Measurements from ENCODE around the gene SNAP91. TPM values are rescaled to one million over a fixed set of nuclear protein-coding genes. Genes with fewer than 3 reads are reported as not detected.
"Not testable (repeated sequence)": the region's sequence is repeated elsewhere in the genome, so short reads cannot be mapped to it uniquely, and the experiment has no call there.

Gene SNAP91
- polyA plus RNA-seq, 3 donors from 2014 or later: not detected

GRCh38 chr6:83556871-83557270, 152.0 kb downstream of the SNAP91 start:
- no peak overlapping the region for H3K27ac Mint-ChIP-seq
- H3K9me3 Mint-ChIP-seq: peaks cover 0 to 4% (median 0%) of the 10 kb centered on the region in 6 donors
- H3K4me1 Mint-ChIP-seq: no peaks in the 10 kb centered on the region
- no peak overlapping the region for H3K4me3 Mint-ChIP-seq
- no peaks in the 10 kb centered on the region for H3K36me3 Mint-ChIP-seq
- H3K27me3 Mint-ChIP-seq (ENCODE audit: low read depth in 3 of 3): peaks cover 0 to 6% (median 1%) of the 10 kb centered on the region in 3 donors
- DNase-seq: no peak

GRCh38 chr6:83551748-83552147, 157.2 kb downstream of the SNAP91 start:
- DNase-seq; H3K4me3 Mint-ChIP-seq; H3K27ac Mint-ChIP-seq; H3K36me3 Mint-ChIP-seq; H3K4me1 Mint-ChIP-seq; H3K27me3 Mint-ChIP-seq (ENCODE audit: low read depth in 3 of 3): not testable (repeated sequence)
- H3K9me3 Mint-ChIP-seq: peaks cover 0 to 13% (median 0%) of the 10 kb centered on the region in 6 donors

GRCh38 chr6:83550482-83550881, 158.4 kb downstream of the SNAP91 start:
- not testable (repeated sequence) for H3K27me3 Mint-ChIP-seq (ENCODE audit: low read depth in 3 of 3); H3K4me3 Mint-ChIP-seq; DNase-seq; H3K36me3 Mint-ChIP-seq; H3K27ac Mint-ChIP-seq
- Mint-ChIP-seq H3K4me1 (peaks cover 16% of the 10 kb centered on the region in 2 donors), H3K9me3 (peaks cover 0 to 13% (median 0%) of the 10 kb centered on the region in 6 donors)

- DNase-seq: peak in 1 of 3 donors; percentile 4
- H3K4me3 Mint-ChIP-seq: peak overlapping the region in 3 of 5 donors; percentile 2 to 34 (median 30)
Measured at GRCh38 chr6:83546636-83547035, 162.3 kb downstream of the SNAP91 start.

GRCh38 chr6:83539678-83540077, 169.2 kb downstream of the SNAP91 start:
- no peaks in the 10 kb centered on the region for H3K9me3 Mint-ChIP-seq
- no peaks in the 10 kb centered on the region for H3K4me1 Mint-ChIP-seq
- H3K4me3 Mint-ChIP-seq: no peak overlapping the region
- DNase-seq: no peak
- no peak overlapping the region for H3K27ac Mint-ChIP-seq
- H3K27me3 Mint-ChIP-seq (ENCODE audit: low read depth in 3 of 3): peaks cover under 1 to 11% (median 7%) of the 10 kb centered on the region in 3 donors
- H3K36me3 Mint-ChIP-seq: no peaks in the 10 kb centered on the region

More at GRCh38 chr6:83546636-83547035, 162.3 kb downstream of the SNAP91 start:
- no peaks in the 10 kb centered on the region for H3K36me3 Mint-ChIP-seq
- peaks cover 16% of the 10 kb centered on the region in 2 donors for H3K4me1 Mint-ChIP-seq
- H3K27me3 Mint-ChIP-seq (ENCODE audit: low read depth in 3 of 3): peaks cover 3 to 14% (median 3%) of the 10 kb centered on the region in 3 donors
- H3K9me3 Mint-ChIP-seq: peaks cover 0 to 13% (median 0%) of the 10 kb centered on the region in 6 donors
- H3K27ac Mint-ChIP-seq: no peak overlapping the region

GRCh38 chr6:83536647-83537589, 172.0 kb downstream of the SNAP91 start:
- no peak for DNase-seq
- Mint-ChIP-seq H3K4me3 (no peak overlapping the region), H3K4me1 (no peaks in the 10 kb centered on the region), H3K36me3 (no peaks in the 10 kb centered on the region), H3K27me3 (ENCODE audit: low read depth in 3 of 3) (peaks cover 3 to 7% (median 5%) of the 10 kb centered on the region in 3 donors), H3K9me3 (peaks cover 0 to 2% (median 0%) of the 10 kb centered on the region in 6 donors), H3K27ac (no peak overlapping the region)

- H3K4me1 Mint-ChIP-seq: no peaks in the 10 kb centered on the region
- DNase-seq: peak; percentile 22 to 30 (median 30)
- H3K27ac Mint-ChIP-seq: no peak overlapping the region
- peaks cover 0 to 2% (median 0%) of the 10 kb centered on the region in 6 donors for H3K9me3 Mint-ChIP-seq
- no peaks in the 10 kb centered on the region for H3K36me3 Mint-ChIP-seq
- H3K27me3 Mint-ChIP-seq (ENCODE audit: low read depth in 3 of 3): peaks cover 3 to 6% (median 4%) of the 10 kb centered on the region in 3 donors
- no peak overlapping the region for H3K4me3 Mint-ChIP-seq
Measured at GRCh38 chr6:83536034-83536646, 172.8 kb downstream of the SNAP91 start.

- Mint-ChIP-seq H3K27me3 (ENCODE audit: low read depth in 3 of 3) (peaks cover 0 to 8% (median 8%) of the 10 kb centered on the region in 3 donors), H3K4me3 (no peak overlapping the region), H3K36me3 (no peaks in the 10 kb centered on the region), H3K9me3 (no peaks in the 10 kb centered on the region), H3K27ac (no peak overlapping the region), H3K4me1 (no peaks in the 10 kb centered on the region)
- no peak for DNase-seq
Measured at GRCh38 chr6:83518816-83519480, 190.0 kb downstream of the SNAP91 start.

GRCh38 chr6:83517500-83517899, 191.4 kb downstream of the SNAP91 start:
- Mint-ChIP-seq H3K36me3 (no peaks in the 10 kb centered on the region), H3K4me1 (peaks cover 3 to 7% of the 10 kb centered on the region in 2 donors), H3K4me3 (no peak overlapping the region), H3K27ac (no peak overlapping the region), H3K9me3 (no peaks in the 10 kb centered on the region), H3K27me3 (ENCODE audit: low read depth in 3 of 3) (peaks cover 4 to 14% (median 9%) of the 10 kb centered on the region in 3 donors)
- no peak for DNase-seq

GRCh38 chr6:83514866-83515466, 193.9 kb downstream of the SNAP91 start:
- no peak overlapping the region for H3K27ac Mint-ChIP-seq
- no peak overlapping the region for H3K4me3 Mint-ChIP-seq
- DNase-seq: peak; percentile 38 to 44 (median 41)
- no peaks in the 10 kb centered on the region for H3K9me3 Mint-ChIP-seq
- H3K27me3 Mint-ChIP-seq (ENCODE audit: low read depth in 3 of 3): peaks cover 6 to 14% (median 13%) of the 10 kb centered on the region in 3 donors
- peaks cover 11 to 21% of the 10 kb centered on the region in 2 donors for H3K4me1 Mint-ChIP-seq
- H3K36me3 Mint-ChIP-seq: no peaks in the 10 kb centered on the region

GRCh38 chr6:83514466-83514865, 194.4 kb downstream of the SNAP91 start:
- peaks cover 6 to 14% (median 13%) of the 10 kb centered on the region in 3 donors for H3K27me3 Mint-ChIP-seq (ENCODE audit: low read depth in 3 of 3)
- no peak overlapping the region for H3K4me3 Mint-ChIP-seq
- no peak for DNase-seq
- H3K4me1 Mint-ChIP-seq: peaks cover 11 to 21% of the 10 kb centered on the region in 2 donors
- no peaks in the 10 kb centered on the region for H3K36me3 Mint-ChIP-seq
- H3K9me3 Mint-ChIP-seq: no peaks in the 10 kb centered on the region
- H3K27ac Mint-ChIP-seq: no peak overlapping the region

- peak within 1 kb of the TSS; percentile 36 to 70 (median 60) for H3K4me3 Mint-ChIP-seq
- H3K36me3 Mint-ChIP-seq: no peaks in the 10 kb centered on the region
- no peaks in the 10 kb centered on the region for H3K9me3 Mint-ChIP-seq
- DNase-seq: peak in 1 of 3 donors; percentile 8
- peaks cover 6 to 14% (median 10%) of the 10 kb centered on the region in 3 donors for H3K27me3 Mint-ChIP-seq (ENCODE audit: low read depth in 3 of 3)
- H3K27ac Mint-ChIP-seq: no peak within 1 kb of the TSS
- peaks cover 11 to 21% of the 10 kb centered on the region in 2 donors for H3K4me1 Mint-ChIP-seq
Measured at GRCh38 chr6:83511901-83512681, 196.8 kb downstream of the SNAP91 start, which contains the start of gene PRSS35. TSS of gene PRSS35 (plus strand) at chr6:83512534. CDS start at chr6:83523442, 10,908 bp downstream.

Measured in immature natural killer cell (primary cell).